ENCODE results near the gene SPTB. TPM values are rescaled to one million over a fixed set of nuclear protein-coding genes. Genes with fewer than 3 reads are reported as not detected.

SPTB gene
- total and polyA plus RNA-seq, 10 of the 15 experiments (the other 5 are each of a cell fraction or from before 2014, with no cell fraction given) = under 0.01 to 0.04 (median 0.02) TPM; not detected in 4

- TF ChIP-seq ATF2 (IDR thresholded peaks at IDR 0.05; ENCODE audit: low read length) (no peak), IKZF2 (IDR thresholded peaks at IDR 0.05) (no peak), NBN (IDR thresholded peaks at IDR 0.05) (no peak), NR2C1 (IDR thresholded peaks at IDR 0.05) (no peak), IKZF1 (conservative IDR thresholded peaks at IDR 0.05) (no peak), ZBED1 (IDR thresholded peaks at IDR 0.05; ENCODE audit: borderline replicate concordance) (no peak), CBFB (IDR thresholded peaks at IDR 0.05; ENCODE audit: low read depth) (no peak), SP1 (IDR thresholded peaks at IDR 0.05; ENCODE audit: low read depth, low read length) (no peak), STAT3 (IDR thresholded peaks at IDR 0.05; ENCODE audit: low read depth, low read length) (no peak)
Observed at GRCh38 chr14:64845878-64846277, 33.8 kb downstream of the SPTB start (continued).

GRCh38 chr14:64844969-64845536, 34.7 kb downstream of the SPTB start:
- Histone ChIP-seq H3K79me2 (ENCODE audit: control insufficient read depth, insufficient read depth, low read length) (no peaks in the 10 kb centered on the region), H3K4me3 (no peak overlapping the region), H3K4me1 (ENCODE audit: control insufficient read depth, insufficient read depth, low read length) (peaks cover 17% of the 10 kb centered on the region), H3K9ac (ENCODE audit: control insufficient read depth, insufficient read depth, low read length) (no peak overlapping the region), H3K27ac (ENCODE audit: control insufficient read depth, insufficient read depth) (no peak overlapping the region), H2AFZ (ENCODE audit: control insufficient read depth, low read depth, low read length) (no peak overlapping the region), H3K36me3 (ENCODE audit: control insufficient read depth in 2 of 2, insufficient read depth in 2 of 2, low read length in 1 of 2) (no peaks in the 10 kb centered on the region), H3K27me3 (replicated peaks in 1 of 2; ENCODE audit: control insufficient read depth in 2 of 2, insufficient read depth in 2 of 2, low read length in 1 of 2) (no peaks in the 10 kb centered on the region; a peak in 1 of 4 replicates), H4K20me1 (ENCODE audit: control insufficient read depth, insufficient read depth) (no peaks in the 10 kb centered on the region), H3K9me3 (replicated peaks; ENCODE audit: control insufficient read depth, insufficient read depth, low read length) (no peaks in the 10 kb centered on the region), H3K4me2 (ENCODE audit: control insufficient read depth, insufficient read depth) (no peak overlapping the region)
- ChIA-PET CTCF (interaction anchor here (0.9 to 2.0 kb wide), 7 partner anchors 10 to 49 kb away, joined by 3 to 8 read pairs (median 3); no protein-coding TSS in a partner anchor), RAD21 (ENCODE audit: unreplicated experiment) (interaction anchor here (0.6 to 2.0 kb wide), 3 partner anchors 22 to 48 kb away, joined by 3 to 11 read pairs (median 4); no protein-coding TSS in a partner anchor), SMC1A (ENCODE audit: uncharacterized antibody, unreplicated experiment) (interaction anchor here (0.8 to 1.6 kb wide), 7 partner anchors 9 to 125 kb away, joined by 3 to 5 read pairs (median 4); no protein-coding TSS in a partner anchor), POLR2A (interaction anchor here (0.6 kb wide), 1 partner anchor 284 kb away, joined by 3 read pairs; no protein-coding TSS in a partner anchor)
- intact Hi-C loops (cut with micrococcal nuclease; ENCODE audit: unreplicated experiment) (no loop called here), in situ Hi-C loops (cut with MboI) (no loop called here)
- ATAC-seq = no peak
- BruUV-seq (replicated peaks) = no TSS peak
- 96% methylated on average over 3 of the region's 3 CpGs for WGBS (ENCODE audit: insufficient coverage, insufficient replicate concordance, low lambda C conversion rate, missing lambda C conversion rate)
- DNase-seq (ENCODE audit: low read depth, low spot score) = no peak
- FAIRE-seq = no peak
- TF ChIP-seq IRF3 (IDR thresholded peaks at IDR 0.05) (no peak), MTA2 (IDR thresholded peaks at IDR 0.05; ENCODE audit: low read depth) (no peak), SREBF1 (IDR thresholded peaks at IDR 0.05; ENCODE audit: low read length) (no peak), HDAC2 (IDR thresholded peaks at IDR 0.05) (no peak), PKNOX1 (IDR thresholded peaks at IDR 0.05) (no peak), PML (IDR thresholded peaks at IDR 0.05; ENCODE audit: low read length) (no peak), FOXM1 (IDR thresholded peaks at IDR 0.05; ENCODE audit: low read depth, low read length) (no peak), PAX8 (IDR thresholded peaks at IDR 0.05) (no peak), KAT2A (conservative IDR thresholded peaks at IDR 0.05; ENCODE audit: control insufficient read depth, low read depth, low read length) (no peak), KLF5 (IDR thresholded peaks at IDR 0.05; ENCODE audit: partially characterized antibody) (no peak), CHD1 (IDR thresholded peaks at IDR 0.05; ENCODE audit: low read depth, low read length) (no peak), ZNF622 (IDR thresholded peaks at IDR 0.05) (no peak), USF1 (IDR thresholded peaks at IDR 0.05; ENCODE audit: borderline replicate concordance, extremely low read length, insufficient read depth, low read depth, low read length) (no peak), RCOR1 (conservative IDR thresholded peaks at IDR 0.05; ENCODE audit: low read depth, low read length) (no peak)
